ENCODE measurements around the gene OR9A2.
"Not testable (repeated sequence)": the region's sequence is repeated elsewhere in the genome, so short reads cannot be mapped to it uniquely, and the experiment has no call there.

OR9A2 gene

GRCh38 chr7:142983825-142984224, 43.1 kb downstream of the OR9A2 start:
- TF ChIP-seq CTCF (conservative IDR thresholded peaks at IDR 0.05): no peak
- no peak overlapping the region for H3K27ac ChIP-seq

GRCh38 chr7:142978402-142978801, 48.5 kb downstream of the OR9A2 start:
- not testable (repeated sequence) for H3K27ac ChIP-seq

Data from VCaP (cell line).